NCI-H1048 (cell line): ENCODE results near the gene GH2.
"Not testable (repeated sequence)": the region's sequence is repeated elsewhere in the genome, so short reads cannot be mapped to it uniquely, and the experiment has no call there.

ENCODE experiments used
- DNase-seq: peaks from one replicate; lab custom pipeline; 2025; lab: John Stamatoyannopoulos, UW

Gene GH2

DNA sequence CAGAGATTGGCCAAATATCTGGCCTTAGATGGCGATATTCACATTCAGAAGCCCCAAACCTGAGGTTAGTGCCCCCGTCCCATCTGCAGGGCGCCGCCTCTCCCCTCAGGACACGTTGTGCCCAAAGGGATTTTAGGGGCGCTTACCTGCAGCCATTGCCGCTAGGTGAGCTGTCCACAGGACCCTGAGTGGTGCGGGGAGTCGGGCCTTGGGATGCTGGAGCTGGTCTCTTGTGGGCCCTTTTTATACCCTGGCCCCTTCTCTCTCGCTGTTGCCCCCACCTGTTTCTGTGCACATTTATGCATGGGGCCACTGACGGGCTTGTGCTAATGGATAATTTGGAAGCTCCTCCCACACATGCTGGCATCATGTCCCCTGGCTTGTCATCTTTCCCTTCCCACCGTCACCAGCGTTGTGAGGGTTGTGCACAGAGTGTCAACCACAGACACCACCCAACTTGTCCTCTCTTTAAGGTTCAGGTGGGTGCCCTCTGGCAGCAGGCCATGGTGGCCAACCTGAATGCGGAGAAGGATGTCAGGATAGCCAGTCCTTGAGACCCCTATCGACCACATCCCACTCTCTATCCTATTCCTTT, 29.4 kb upstream of the GH2 start, which contains the start of gene CSHL1:
TSS of gene CSHL1 (minus strand) at position 218 of the 595 bp plus-strand sequence. CDS start at position 156, 62 bp downstream.
- DNase-seq = no peak

DNA sequence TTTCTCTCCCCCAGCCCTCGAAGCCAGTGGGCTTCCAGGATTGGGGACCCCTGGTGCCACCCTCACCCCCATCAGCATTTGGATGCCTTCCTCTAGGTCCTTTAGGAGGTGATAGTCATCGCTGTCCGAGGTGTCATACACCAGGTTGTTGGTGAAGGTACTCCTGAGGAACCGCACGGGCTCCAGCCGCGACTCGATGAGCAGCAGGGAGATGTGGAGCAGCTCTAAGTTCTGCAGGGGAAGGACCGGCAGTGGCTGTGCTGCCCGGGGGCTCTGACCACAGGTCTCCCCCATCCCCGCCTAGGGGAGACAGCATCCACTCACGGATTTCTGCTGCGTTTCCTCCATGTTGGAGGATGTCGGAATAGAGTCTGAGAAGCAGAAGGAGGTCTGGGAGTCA, 28.4 kb upstream of the GH2 start:
- no peak for DNase-seq

DNA sequence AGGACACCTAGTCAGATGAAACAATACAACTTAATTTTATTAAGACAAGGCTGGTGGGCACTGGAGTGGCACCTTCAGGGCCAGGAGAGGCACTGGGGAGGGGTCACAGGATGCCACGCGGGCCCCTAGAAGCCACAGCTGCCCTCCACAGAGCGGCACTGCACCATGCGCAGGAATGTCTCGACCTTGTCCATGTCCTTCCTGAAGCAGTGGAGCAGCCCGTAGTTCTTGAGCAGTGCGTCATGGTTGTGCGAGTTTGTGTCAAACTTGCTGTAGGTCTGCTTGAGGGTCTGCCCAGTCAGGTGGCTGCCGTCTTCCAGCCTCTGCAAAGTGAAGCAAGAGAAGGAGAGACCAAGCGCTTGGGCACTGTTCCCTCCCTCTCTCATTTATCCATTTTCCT, 27.8 kb upstream of the GH2 start:
- not testable (repeated sequence) for DNase-seq

DNA sequence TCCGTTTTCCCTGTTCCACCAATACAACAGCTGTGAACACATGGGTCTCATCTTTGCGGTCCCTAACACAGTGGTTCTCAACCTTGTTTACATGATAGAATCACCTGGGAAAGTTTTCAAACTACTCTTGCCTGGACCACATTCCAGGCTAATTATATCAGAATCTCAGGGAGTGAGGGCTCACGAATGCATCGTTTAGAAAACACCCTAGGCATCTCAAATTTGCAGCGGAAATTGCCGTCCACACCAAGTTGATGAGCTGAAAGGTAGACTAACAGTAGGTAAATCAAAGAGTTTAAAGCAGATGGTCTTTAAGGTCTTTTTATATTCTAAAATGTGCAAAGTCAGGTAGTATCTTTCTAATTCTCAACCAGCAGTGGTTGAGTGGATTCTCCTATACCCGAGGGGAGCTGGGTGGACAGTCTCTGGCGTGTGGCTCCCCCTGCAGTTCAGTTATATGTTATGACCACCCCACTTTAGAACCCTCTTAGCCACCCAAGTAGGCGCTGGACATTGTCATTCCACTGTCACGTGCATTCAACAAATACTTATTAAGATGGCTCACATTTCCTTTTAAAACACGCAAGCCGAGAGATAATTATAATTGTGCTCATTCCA, 25.5 kb upstream of the GH2 start:
- DNase-seq = not testable (repeated sequence)

DNA sequence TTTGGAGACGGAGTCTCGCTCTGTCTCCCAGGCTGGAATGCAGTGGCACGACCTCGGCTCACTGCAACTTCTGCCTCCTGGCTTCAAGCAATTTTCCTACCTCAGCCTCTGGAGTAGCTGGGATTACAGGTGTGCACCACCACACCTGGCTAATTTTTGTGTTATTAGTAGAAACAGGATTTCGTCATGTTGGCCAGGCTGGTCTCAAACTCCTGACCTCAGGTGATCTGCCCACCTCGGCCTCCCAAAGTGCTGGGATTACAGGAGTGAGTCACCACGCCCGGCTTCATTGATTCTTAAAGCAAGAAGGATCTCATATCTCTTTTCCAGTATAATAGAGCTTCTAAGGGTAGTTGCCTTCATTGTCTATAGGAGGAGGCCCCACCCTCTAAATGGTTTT, 23.1 kb upstream of the GH2 start:
- DNase-seq = not testable (repeated sequence)

DNA sequence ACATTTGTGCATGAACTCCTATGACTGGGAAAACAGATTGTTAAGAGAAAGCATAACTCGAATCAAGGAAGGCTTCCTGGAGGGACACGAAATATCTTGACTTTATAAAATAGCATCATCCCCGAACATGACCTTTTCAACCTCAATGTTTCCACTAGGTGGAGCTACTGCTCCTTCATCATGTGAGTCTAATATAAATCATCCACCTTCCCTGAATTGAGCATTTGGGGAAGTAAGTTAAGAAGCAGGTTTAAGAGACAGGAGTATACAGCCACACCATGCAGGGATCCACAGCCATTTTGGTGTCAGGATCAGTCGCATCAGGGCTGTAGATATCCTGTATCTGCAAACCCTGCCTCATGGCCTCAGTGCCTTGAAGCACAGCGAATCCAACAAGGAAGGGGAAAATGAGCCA, 22.1 kb upstream of the GH2 start:
- DNase-seq = not testable (repeated sequence)

DNA sequence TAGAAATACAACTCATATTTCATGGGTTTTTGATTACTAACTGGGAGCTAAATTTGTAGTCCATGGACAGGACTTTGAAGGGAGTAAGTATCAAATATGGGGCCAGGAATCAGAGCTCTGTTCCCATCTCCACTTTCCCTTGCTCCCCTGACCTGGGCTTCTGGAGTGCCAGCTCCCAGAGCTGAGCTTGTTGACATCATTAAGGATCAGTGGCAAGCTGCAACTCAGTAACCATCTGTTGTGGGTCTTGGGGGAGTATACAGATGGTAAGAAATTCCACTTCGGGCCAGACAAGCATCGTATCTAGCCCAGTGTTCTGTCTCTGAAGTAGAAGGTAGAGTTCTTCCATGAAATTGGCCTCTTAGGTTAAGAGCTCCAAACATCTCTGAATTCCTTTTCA, 20.2 kb upstream of the GH2 start:
- DNase-seq = not testable (repeated sequence)

DNA sequence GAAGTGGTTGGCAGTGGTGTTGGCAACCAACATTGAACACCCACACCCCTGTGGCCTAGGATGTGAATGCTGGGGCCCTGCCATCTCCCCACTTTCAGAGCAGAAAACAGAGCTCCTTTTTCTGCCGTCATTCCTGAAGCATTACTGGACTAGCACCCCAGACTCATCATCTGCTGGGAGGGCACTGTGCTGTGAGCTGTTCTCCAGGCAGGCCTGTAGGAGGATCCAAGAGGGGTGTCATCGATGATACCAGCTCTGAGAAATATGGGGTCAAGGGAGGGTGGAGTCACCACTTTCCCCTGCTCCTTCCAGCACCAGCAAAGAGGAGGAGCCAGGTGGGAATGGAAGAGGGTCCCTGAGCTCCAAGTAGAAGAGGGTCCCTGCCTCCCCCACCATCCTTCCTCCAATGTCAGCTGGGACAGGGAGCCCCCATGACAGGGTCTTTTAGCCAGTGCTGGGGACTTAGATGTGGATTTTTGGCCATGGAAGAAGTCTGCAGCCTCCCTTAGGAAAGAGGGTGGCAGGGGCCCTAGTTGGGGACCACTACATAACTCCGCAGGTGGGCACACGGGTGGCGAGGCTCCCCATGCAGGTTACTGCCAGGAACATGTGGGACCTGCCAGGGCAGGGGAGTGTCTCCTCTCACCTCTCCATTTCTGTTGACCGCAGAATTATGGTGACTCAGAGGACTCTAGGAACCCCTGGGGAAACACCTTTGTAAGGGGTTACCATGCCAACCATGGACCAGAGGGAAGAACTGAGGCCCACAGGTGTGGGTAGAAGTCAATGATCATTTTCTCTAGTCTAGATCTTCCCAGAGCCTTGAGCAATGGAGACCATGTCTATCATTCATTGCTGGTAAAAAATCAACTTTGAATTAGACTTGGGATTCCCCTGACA, 17.4 kb upstream of the GH2 start:
- not testable (repeated sequence) for DNase-seq

DNA sequence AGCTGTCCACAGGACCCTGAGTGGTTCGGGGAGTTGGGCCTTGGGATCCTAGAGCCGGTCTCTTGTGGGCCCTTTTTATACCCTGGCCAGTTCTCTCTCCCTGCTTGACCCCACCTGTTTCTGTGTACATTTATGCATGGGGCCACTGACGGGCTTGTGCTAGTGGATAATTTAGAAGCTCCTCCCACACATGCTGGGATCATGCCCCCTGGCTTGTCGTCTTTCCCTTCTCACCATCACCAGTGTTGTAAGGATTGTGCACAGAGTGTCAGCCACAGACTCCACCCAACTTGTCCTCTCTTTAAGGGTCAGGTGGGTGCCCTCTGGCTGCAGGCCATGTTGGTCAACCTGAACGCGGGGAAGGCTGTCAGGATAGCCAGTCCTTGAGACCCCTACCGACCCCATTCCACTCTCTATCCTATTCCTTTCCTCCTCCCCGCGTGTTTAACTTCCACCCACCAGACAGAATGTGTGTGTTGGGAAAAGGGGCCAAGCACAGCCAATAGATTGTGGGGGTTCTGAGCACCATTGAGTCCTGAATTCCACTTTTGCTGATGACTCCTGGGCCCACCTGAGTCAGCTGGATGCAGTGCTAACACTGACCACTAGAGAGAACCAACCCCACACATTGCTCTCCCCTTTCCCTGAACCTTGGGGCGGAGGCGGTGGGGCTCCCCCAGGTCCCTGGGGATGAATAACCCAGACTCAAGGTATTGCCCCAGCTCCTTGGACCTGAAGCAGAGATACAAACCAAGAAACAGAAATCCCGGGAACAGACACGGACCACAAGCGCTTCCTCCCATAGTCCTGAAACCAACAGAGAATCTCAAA, 15.0 kb upstream of the GH2 start, which contains the start of gene CSH1:
TSS of gene CSH1 (minus strand) at position 51 of the 831 bp plus-strand sequence. CDS start 63 bp downstream, outside the sequence.
- not testable (repeated sequence) for DNase-seq

DNA sequence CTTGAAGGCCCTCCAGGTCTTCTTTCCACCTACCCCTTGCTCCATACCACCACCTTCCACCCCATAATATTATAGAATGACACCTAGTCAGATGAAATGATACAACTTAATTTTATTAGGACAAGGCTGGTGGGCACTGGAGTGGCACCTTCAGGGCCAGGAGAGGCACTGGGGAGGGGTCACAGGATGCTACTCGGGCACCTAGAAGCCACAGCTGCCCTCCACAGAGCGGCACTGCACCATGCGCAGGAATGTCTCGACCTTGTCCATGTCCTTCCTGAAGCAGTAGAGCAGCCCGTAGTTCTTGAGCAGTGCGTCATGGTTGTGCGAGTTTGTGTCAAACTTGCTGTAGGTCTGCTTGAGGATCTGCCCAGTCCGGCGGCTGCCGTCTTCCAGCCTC, 13.1 kb upstream of the GH2 start:
- DNase-seq = not testable (repeated sequence)

DNA sequence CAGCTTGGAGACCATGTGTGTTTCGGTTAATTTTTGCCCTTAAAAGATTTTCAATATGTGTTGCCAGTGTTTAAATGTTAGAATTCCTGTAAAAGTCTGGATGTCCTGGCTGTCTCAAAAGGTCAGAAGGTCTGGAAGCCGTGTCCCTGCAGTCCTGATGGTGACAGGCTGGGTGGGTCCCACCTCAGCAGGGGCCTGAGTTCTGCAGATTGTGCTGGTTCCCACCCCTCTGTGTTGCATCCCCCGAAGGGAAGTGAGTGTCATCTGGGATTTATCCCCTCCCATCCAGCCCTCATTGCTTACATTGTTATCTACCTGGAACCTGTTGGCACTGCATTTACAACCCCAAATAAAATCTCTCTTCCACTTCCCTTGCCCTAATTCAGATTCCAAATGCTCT, 12.3 kb upstream of the GH2 start:
- DNase-seq = not testable (repeated sequence)

DNA sequence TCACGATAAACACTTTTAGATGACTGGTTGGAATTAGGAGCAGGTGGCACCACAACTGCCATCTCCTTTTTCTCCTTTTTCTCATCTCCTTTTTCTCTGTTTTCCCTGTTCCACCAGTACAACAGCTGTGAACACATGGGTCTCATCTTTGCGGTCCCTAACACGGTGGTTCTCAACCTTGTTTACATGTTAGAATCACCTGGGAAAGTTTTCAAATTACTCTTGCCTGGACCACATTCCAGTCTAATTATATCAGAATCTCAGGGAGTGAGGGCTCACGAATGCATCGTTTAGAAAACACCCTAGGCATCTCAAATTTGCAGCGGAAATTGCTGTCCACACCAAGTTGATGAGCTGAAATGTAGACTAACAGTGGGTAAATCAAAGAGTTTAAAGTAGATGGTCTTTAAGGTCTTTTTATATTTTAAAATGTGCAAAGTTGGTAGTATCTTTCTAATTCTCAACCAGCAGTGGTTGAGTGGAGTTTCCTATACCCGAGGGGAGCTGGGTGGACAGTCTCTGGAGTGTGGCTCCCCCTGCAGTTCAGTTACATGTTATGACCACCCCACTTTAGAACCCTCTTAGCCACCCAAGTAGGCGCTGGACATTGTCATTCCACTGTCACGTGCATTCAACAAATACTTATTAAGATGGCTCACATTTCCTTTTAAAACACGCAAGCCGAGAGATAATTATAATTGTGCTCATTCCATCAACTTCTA, 10.7 kb upstream of the GH2 start:
- DNase-seq = not testable (repeated sequence)

DNA sequence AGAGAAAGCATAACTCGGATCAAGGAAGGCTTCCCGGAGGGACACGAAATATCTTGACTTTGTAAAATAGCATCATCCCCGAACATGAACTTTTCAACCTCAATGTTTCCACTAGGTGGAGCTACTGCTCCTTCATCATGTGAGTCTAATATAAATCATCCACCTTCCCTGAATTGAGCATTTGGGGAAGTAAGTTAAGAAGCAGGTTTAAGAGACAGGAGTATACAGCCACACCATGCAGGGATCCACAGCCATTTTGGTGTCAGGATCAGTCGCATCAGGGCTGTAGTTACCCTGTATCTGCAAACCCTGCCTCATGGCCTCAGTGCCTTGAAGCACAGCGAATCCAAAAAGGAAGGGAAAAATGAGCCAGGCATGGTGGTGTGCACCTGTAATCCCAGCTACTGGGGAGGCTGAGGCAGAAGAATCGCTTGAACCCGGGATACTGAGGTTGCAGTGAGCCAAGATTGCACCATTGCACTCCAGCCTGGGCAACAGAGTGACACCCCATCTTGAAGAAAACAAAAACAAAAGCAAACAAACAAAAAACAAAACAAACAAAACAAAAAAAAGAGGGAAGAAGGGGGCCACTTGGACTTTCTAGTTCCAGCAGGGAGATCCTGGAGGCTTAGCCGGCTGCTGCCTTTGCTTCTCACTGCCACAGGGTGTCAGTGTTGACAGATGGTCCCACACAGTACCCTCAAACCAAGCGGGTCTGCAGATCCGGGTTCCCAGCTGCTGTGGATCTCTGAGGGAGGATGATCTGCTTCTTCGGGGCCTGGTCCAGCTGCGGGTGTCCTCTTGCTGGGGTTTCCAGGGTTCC, 7.5 kb upstream of the GH2 start:
- not testable (repeated sequence) for DNase-seq

DNA sequence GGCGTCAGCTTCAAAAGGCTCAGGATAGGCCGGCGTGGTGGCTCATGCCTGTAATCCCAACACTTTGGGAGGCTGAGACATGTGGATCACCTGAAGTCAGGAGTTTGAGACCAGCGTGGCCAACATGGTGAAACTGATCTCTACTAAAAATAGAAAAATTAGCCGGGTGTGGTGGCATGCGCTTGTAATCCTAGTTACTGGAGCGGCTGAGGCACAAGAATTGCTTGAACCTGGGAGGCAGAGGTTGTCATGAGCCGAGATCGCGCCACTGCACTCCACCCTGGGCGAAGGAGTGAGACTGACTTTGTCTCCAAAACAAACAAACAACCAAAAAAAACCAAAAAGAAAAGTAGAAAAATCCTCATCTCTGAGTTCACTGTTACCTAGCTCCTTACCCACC, 3.4 kb upstream of the GH2 start:
- not testable (repeated sequence) for DNase-seq

DNA sequence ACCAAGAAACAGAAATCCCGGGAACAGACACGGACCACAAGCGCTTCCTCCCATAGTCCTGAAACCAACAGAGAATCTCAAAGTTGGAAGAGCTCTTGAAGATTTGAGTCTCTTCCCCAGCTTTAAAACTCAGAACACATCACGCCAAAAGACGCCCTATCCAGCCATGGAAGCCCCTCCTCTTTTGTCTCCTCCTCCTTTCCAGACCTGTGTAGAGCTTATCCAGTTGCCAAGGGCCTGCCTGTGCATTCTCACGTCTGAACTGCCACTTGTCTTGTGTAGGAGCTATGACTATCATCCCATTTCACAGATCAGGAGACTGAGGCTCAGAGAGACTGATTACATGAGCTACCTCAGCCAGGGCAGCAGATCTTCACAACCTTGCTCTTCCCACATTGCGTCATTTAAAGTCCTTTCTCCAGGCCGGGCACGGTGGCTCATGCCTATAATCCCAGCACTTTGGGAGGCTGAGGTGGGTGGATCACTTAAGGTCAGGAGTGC, 932 bp upstream of the GH2 start:
- DNase-seq = not testable (repeated sequence)

DNA sequence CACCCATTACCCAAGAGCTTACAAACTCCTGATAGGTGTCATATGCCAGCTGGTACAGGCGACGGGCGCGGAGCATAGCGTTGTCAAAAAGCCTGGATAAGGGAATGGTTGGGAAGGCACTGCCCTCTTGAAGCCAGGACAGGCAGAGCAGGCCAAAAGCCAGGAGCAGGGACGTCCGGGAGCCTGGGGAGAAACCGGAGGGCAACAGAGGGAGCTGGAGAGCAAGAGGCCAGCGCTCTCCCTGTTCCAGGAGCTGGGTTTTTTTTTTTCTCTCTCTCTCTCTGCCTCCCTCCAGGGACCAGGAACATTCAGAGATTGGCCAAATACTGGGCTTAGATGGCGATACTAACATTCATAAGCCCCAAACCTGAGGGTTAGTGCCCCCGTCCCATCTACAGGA, 407 bp downstream of the GH2 start:
- not testable (repeated sequence) for DNase-seq

DNA sequence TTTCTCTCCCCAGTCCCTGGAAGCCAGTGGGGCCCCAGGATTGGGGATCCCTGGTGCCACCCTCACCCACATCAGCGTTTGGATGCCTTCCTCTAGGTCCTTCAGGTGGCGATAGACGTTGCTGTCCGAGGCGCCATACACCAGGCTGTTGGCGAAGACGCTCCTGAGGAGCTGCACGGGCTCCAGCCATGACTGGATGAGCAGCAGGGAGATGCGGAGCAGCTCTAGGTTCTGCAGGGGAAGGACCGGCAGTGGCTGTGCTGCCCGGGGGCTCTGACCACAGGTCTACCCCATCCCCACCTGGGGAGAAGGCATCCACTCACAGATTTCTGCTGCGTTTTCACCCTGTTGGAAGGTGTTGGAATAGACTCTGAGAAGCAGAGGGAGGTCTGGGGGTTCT, 1.0 kb downstream of the GH2 start:
- DNase-seq = no peak

DNA sequence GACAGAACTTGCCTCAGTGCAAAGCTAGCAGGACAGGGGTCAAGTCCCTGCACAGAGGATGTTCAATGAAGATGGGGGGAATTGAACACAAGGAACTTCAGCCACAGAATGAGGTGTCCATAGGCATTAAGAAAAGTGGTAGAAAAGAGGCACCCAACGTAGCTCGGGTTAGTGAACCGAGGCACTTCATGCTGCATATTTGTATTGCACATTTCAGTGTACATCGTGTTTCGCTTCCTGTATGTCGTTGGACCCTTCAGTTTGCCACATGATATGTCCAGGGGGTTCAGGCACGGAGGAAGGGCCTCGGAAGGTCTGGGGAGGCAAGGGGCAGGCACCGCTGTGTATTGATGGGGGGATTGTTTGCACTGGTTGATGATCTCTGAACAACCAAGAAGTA, 3.3 kb downstream of the GH2 start:
- not testable (repeated sequence) for DNase-seq

DNA sequence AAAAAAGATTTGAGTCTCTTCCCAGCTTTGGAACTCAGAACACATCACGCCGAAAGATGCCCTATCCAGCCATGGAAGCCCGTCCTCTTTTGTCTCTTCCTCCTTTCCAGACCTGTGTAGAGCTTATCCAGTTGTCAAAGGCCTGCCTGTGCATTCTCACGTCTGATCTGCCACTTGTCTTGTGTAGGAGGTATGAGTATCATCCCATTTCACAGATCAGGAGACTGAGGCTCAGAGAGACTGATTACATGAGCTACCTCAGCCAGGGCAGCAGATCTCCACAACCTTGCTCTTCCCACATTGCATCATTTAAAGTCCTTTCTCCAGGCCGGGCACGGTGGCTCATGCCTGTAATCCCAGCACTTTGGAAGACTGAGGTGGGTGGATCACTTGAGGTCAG, 7.1 kb downstream of the GH2 start:
- not testable (repeated sequence) for DNase-seq

DNA sequence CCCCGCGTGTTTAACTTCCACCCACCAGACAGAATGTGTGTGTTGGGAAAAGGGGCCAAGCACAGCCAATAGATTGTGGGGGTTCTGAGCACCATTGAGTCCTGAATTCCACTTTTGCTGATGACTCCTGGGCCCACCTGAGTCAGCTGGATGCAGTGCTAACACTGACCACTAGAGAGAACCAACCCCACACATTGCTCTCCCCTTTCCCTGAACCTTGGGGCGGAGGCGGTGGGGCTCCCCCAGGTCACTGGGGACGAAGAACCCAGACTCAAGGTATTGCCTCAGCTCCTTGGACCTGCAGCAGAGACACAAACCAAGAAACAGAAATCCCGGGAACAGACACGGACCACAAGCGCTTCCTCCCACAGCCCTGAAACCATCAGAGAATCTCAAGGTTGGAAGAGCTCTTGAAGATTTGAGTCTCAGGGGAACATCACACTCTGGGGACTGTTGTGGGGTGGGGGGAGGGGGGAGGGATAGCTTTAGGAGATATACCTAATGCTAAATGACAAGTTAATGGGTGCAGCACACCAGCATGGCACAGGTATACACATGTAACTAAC, 7.6 kb downstream of the GH2 start:
- not testable (repeated sequence) for DNase-seq
